RWPE2 (cell line): Measurements from ENCODE around the gene RING1.
A peak's percentile ranks its signal among the peaks of the same experiment; 100 is the strongest.

Source experiments
- ATAC-seq: fragments of 200-7000 bp; cut with Tn5 transposase; 3 replicates; pipeline ENCODE4 v1.9.1; 2021; ENCODE audit warnings: low read depth
- DNase-seq: peaks from one replicate; pipeline ENCODE4 v3.0.0-alpha.2; 2020; ENCODE audit warnings: low spot score
- H3K27ac ChIP-seq: fragments of 450-650 bp; 2 replicates; pipeline ENCODE4 v1.5.1; 2017; ENCODE audit warnings: mild to moderate bottlenecking; ENCODE audit not compliant: poor library complexity, severe bottlenecking
- H3K27me3 ChIP-seq: fragments of 250-450 bp; sonication (Bioruptor Pico); 2 replicates; pipeline ENCODE4 v1.5.1; 2021; ENCODE audit warnings: mild to moderate bottlenecking, moderate library complexity; ENCODE audit not compliant: insufficient read depth, poor library complexity, severe bottlenecking
- H3K36me3 ChIP-seq: fragments of 250-450 bp; sonication (Bioruptor Pico); 2 replicates; pipeline ENCODE4 v1.5.1; 2020; ENCODE audit warnings: low read depth, mild to moderate bottlenecking, moderate library complexity
- H3K4me1 ChIP-seq: fragments of 250-450 bp; sonication (Bioruptor Pico); 2 replicates; pipeline ENCODE4 v1.5.1; 2021; ENCODE audit warnings: mild to moderate bottlenecking, moderate library complexity; ENCODE audit not compliant: insufficient read depth, poor library complexity, severe bottlenecking
- H3K4me3 ChIP-seq: fragments of 250-450 bp; sonication (Bioruptor Pico); 2 replicates; pipeline ENCODE4 v1.5.1; 2021; ENCODE audit warnings: mild to moderate bottlenecking, moderate library complexity; ENCODE audit not compliant: severe bottlenecking
- H3K9me3 ChIP-seq: fragments of 250-450 bp; sonication (Bioruptor Pico); 2 replicates; pipeline ENCODE4 v1.5.1; 2021; ENCODE audit warnings: mild to moderate bottlenecking, moderate library complexity; ENCODE audit not compliant: severe bottlenecking
- TF ChIP-seq, protein P1 (sequence below): fragments of 450-650 bp; IDR thresholded peaks from one replicate; pipeline ENCODE4 v1.5.1; 2017; ENCODE audit warnings: mild to moderate bottlenecking, moderate library complexity; ENCODE audit not compliant: poor library complexity, severe bottlenecking

The RING1 gene

DNA sequence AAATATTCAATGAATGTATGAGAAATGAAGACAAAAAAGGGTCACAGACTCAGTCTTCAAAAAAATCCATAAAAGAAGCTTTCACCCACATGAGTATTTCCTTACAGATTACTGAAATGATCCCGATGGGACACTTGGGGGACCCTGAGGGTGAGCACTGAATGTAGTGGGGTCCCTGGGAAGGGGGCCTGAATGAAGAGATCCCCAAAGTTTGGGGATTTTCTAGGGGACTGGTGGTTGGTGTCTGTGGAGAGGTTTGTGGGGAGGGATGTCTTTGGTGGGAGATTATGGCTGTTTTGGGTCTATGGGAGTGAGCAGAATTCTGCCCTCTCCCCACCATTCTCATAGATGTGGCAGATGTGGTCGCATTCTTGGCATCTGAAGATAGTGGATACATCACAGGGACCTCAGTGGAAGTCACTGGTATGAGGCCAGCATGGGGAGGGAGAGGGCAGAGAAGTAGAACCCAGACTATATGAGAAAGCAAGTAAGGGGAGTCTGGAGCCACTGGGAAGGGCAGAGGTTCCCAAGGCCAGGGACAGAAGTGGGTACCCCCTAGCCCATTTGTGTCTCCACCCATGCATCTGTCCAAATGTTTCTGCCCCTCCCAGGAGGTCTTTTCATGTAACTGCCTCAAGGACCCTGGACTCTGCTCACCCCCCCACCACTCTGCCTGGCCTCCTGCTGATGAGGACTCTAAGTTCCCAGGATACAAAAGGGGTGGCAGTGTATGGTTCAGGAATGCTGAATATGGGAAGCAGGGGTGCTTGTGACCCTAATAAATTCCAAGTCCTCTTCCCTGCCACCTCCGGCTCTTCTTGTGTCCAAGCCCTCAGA, 2.1 kb upstream of the RING1 start:
- Histone ChIP-seq H3K36me3 (peaks cover 48% of the 10 kb centered on the region), H3K4me1 (peaks cover 27% of the 10 kb centered on the region), H3K27ac (peak overlapping the region; percentile 87), H3K4me3 (no peak overlapping the region), H3K27me3 (no peaks in the 10 kb centered on the region), H3K9me3 (no peaks in the 10 kb centered on the region)
- ATAC-seq (no peak), DNase-seq (no peak)
- TF ChIP-seq, protein P1, sequence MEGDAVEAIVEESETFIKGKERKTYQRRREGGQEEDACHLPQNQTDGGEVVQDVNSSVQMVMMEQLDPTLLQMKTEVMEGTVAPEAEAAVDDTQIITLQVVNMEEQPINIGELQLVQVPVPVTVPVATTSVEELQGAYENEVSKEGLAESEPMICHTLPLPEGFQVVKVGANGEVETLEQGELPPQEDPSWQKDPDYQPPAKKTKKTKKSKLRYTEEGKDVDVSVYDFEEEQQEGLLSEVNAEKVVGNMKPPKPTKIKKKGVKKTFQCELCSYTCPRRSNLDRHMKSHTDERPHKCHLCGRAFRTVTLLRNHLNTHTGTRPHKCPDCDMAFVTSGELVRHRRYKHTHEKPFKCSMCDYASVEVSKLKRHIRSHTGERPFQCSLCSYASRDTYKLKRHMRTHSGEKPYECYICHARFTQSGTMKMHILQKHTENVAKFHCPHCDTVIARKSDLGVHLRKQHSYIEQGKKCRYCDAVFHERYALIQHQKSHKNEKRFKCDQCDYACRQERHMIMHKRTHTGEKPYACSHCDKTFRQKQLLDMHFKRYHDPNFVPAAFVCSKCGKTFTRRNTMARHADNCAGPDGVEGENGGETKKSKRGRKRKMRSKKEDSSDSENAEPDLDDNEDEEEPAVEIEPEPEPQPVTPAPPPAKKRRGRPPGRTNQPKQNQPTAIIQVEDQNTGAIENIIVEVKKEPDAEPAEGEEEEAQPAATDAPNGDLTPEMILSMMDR, result no peak

DNA sequence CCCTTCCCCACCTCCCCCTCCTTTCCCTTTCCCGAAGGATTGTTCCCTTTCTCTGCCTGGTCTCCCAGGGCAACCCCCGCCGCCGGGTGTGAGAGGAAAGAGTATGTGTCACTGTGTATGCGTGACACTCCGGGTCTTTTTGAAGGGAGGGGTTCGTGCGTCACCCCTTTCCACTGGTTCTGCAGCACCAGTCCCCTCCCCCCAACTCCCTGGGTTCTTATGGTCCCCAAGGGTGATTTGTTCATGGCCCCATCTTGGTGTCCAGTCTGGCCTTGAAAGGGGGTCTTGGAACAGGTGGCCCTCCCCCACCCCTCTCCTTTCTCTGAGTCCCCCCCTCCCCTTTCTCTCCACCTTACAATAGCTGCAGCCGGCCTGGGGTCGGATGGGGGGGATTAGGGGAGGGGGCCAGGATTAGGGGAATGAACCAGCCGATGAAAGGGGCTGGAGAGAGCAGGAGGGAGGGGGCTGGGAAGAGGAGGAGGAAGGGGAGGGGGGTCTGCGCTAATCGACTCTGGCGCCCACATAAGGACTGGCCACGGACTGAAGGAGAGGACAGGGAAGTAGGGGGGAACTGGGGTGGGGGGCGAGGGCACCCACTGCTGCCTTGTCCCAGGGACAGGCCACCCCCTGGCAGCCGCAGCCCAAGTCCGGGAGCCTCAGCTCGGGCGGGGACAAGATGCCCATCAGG, 1.3 kb upstream of the RING1 start:
- H3K36me3 ChIP-seq, result peaks cover 40% of the 10 kb centered on the region
- H3K9me3 ChIP-seq, result no peaks in the 10 kb centered on the region
- peak overlapping the region; percentile 87 for H3K27ac ChIP-seq
- H3K4me1 ChIP-seq, result peaks cover 23% of the 10 kb centered on the region
- peak overlapping the region; percentile 73 for H3K4me3 ChIP-seq
- TF ChIP-seq, protein P1, result no peak
- H3K27me3 ChIP-seq, result no peaks in the 10 kb centered on the region
- ATAC-seq, result no peak
- DNase-seq, result peak; percentile 73

DNA sequence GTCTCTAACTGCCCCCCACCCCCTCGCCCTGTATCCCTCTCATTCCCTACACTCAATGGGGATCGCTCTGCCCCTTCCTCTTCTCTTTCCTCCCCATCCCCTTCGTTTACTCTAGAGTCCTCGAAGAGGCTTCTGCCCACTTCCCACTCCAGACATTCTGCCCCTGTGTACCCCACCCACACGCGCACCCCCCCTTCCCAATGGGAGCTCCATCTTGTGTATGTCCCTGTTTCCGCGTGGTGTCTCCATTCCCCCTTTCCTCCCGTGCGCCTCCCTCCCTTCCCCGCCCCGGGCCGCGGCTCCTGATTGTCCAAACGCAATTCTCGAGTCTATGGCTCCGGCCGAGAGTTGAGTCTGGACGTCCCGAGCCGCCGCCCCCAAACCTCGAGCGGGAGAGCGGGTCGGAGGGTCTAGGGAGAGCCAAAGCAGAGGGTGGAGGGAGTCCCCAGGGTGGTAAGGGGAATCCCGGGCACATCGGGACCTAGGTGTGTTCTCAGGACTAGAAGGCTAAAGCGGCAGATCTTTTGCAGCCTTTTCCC, 679 bp upstream of the RING1 start:
- Histone ChIP-seq H3K27ac (peak overlapping the region; percentile 87), H3K9me3 (no peaks in the 10 kb centered on the region), H3K36me3 (peaks cover 34% of the 10 kb centered on the region), H3K4me3 (peak overlapping the region; percentile 73), H3K4me1 (peaks cover 23% of the 10 kb centered on the region), H3K27me3 (no peaks in the 10 kb centered on the region)
- peak; percentile 4; the same call in 2 of the 3 replicates for ATAC-seq
- DNase-seq, result no peak
- TF ChIP-seq, protein P1, result no peak

DNA sequence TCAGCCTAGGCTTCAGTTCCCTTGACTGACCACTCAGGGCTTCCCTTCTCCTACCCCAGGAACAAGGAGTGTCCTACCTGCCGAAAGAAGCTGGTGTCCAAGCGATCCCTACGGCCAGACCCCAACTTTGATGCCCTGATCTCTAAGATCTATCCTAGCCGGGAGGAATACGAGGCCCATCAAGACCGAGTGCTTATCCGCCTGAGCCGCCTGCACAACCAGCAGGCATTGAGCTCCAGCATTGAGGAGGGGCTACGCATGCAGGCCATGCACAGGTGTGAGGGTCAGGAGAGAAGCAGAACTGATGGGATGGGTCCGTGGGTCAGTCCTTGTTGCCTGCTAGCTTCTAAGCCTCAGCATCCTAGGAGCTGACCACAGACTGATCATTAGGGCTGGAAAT, 1.6 kb downstream of the RING1 start:
- H3K4me3 ChIP-seq, result no peak overlapping the region
- DNase-seq (peak; percentile 52), ATAC-seq (no peak)
- peaks cover 17% of the 10 kb centered on the region for H3K36me3 ChIP-seq
- TF ChIP-seq, protein P1, result no peak
- no peaks in the 10 kb centered on the region for H3K9me3 ChIP-seq
- no peak overlapping the region for H3K27ac ChIP-seq
- H3K4me1 ChIP-seq, result peaks cover 20% of the 10 kb centered on the region
- no peaks in the 10 kb centered on the region for H3K27me3 ChIP-seq
